ENCODE results near the gene DCAF6.

The DCAF6 gene

DNA sequence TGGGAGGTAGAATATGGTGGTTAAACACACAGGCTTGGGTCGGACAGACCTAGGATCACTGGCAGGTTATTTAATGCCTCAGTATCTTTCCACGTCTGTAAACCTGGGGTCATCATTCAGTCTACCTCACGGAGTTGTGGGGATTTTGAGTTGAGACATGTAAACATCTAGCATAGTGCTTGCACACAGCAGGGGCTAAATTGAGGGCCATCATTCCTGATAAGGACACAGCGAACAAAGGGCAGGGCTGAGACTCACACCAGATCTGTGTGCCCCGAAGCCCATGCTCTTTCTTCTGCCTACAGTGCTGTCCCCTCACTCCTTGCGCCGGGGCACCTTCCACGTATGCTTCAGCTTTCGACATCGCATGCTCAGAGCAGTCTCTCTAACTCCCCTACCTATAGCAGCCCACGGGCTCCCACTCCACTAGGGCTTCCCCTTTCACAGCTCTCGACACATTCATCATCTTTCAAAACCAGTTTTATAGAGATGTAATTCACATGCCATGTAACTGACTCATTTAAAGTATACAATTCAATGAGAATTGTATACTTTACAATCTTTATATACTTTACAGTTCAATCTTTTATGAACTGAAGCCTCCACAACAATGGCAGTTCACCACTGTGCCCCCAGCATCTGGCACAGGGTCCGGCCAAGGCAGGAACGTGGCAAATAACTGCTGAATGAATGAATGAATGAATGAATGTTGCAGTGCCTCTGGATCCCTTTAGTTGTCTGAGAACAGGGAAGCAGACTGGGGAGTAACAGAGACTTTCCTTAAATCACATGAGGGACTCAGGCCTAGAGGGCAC, 152.2 kb downstream of the DCAF6 start:
- no peak for DNase-seq

DNA sequence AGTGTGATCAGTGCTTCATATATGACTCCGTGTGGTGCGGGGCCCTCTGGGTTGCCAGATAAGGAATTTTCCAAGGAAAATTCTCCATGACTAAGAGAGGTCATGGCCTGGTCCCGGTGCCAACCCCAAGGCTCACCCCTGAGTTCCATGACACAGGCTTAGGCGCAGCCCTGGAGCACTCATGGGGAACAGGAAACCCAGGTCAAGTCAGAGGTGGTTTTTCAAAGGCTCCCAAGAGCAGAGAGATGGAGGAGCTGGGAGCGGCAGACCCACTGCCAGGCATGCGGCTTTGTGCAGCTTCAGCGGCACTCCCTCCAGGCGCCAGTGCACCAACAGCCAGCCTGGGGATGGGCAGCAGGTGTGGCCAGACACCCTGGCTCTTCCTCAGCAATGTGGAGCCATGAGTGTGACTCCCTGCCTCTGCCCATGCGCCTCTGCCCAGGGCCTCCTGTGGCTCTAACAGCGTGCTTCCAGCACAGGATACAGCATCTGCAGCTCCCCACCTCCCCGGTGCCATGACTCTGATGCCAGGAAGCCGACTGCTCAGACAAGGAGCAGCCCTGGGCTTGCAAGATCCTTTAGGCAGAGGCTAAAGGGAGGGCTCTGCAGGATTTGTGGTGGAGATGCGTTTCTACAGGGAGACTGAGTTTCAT, 153.0 kb downstream of the DCAF6 start:
- DNase-seq, result no peak

DNA sequence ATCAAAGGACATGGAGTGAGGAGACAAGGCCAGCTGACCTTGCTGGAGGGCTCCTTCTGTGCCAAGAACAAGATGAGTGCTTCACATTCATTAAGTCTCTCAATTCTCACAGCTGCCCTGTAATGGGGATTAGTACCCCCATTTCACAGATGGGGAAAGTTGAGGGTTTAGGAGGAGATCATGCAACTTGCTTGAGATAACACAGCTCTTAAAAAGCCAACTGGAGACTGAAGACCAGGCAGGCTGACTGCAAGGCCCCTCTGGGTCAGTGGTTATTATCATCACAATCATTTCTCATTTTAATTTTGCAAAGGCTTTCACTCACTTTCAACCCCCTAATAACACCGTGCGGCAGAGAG, 153.5 kb downstream of the DCAF6 start:
- no peak for DNase-seq

DNA sequence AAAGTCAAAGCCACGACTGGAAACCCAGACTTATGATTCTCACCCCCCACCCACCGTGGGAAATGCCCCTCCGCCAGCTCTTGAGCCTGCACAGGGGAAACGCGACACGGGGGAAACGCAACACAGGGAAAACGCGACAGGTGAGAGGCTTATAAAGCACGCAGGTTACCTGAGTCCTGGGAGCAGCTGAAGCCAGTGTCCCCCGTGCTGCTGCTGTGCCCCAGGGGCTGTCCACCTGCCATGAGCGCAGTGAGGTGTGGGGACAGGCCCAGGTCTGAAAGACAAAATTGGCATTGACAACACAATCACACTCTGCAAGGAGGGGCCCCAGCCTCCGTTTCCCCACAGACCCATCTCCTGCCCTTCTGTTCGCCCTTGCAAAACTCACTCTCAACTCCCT, 153.9 kb downstream of the DCAF6 start:
- DNase-seq, result no peak

DNA sequence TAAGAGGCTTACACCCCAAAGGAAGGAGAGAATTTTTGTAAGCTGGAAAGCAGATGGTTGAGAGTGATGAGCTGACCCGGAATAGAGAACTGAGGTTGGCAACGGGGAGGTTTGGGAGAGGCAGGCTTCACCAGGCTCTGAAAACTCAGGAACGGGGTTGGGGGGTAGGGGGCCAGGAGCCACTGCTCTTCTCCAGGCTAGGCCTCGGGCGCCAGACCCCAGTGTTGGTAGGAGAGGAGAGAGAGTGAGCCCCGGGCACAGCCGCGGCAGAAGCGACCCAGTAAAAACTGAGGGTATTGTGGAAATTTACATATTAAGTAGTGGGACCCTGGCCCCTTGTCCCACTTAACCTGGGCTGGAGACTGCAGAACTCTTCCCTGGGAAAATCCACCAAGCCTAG, 154.6 kb downstream of the DCAF6 start:
- DNase-seq, result no peak

DNA sequence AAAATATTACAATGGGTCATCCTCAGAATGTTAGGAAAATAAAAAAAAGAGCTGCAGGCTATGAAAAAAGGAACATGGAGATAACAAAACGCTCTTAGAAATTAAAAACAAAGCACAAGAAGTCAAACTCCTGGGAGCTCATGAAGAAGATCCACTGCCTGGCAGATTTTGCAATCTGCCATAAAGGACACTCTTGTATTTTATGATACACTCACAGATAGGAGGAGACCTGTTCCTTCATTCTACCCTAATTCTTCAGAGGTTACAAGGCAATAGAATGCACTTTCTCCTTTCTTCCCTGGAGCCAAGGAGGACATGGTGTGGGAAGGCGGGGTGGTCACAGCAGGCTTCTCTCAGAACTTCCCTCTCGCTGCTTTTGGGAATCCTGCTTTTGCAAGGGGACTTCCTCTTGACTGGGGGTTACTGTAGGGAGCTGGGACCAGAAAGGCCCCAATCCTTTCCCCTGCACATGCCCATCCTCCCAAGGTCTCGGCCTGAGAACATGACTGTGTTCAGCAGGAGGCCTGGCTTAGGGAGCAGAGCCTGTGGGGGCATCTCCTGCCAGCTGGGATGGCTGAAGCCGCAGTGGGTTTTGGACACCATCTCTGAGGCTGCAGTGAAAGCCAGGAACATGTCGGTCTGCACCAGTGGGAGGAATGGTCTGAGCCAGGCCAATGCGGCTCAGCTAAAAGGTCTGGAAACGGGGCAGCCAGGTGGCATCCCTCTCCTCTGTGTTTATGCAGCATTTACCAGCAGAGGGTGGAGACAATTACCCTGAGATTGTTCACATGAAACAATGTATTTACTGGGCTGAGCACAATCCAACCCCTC, 155.5 kb downstream of the DCAF6 start:
- no peak for DNase-seq

DNA sequence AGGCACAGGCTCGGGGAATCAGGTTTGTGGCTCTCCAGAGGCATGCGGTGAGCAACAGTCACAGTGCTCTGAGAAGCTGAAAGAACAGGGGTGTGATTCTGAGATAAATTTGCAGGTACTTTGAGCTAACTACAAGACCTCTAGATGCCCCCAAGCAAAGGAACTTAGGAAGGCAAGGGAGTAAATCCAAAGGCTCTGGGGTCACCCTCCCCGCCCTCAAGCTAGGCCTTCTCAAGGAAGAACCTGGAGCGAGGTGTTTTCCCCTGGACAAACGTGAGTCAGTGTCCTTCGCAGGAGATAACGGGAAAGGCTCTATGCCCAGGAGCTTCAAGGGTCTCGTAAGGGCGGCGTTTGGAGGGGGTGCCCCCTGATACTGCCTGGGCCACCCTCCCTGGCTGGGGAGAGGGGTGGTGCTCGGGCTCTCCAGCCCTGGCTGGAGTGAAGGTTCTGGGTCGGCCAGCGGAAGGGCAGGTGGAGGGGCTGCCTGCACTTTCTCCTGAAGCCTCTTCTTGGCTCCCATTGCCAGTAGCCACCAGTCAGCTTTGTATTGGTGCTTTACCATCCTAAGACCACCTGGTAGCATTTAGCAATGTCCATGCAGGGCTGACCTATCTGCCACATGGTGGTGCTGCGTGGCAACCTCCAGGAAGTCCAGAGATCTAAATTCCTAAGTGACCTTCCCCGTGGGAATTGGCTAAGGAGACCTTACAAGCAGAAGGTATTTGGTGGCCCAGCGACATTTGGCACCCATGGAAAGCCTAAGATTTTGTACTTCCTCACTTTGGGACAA, 156.3 kb downstream of the DCAF6 start:
- DNase-seq, result no peak

DNA sequence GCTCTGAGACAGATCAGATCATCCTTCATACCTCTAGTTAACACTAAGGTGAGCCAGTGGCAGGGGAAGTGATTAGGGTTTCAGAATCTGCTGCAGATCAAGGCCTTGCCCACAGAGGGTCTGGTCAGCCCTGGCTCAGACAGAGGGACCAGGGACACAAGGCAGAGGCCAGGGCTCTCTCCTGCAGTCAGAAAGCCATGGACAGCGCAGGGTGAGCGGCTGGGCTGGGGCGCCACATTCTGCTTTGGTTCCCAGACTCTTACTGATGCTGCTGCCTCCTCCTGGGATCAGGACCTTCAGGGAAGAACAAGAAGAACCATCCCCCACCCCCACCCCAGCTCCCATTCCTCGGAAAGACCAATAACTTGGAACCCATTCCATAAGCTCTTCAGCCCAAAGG, 157.1 kb downstream of the DCAF6 start:
- no peak for DNase-seq

DNA sequence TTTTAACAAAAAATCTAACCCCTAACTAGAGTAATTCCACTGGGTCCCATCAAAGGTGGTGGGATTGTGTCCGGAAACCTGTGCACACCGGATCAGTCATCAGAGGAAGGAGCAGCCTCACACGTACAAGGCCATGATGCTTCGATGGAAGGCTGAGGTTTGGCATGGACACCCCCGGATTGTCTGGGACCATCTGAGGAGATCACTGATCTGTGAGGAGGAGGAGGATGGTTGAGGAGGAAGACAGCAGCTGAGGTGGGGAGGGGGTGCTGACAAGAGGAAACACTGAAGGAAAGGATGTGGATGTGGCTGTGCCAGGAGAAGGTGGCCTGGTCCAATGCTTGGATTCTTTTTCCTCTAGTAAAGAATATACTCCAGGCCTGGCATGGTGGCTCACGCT, 159.0 kb downstream of the DCAF6 start:
- DNase-seq, result no peak

DNA sequence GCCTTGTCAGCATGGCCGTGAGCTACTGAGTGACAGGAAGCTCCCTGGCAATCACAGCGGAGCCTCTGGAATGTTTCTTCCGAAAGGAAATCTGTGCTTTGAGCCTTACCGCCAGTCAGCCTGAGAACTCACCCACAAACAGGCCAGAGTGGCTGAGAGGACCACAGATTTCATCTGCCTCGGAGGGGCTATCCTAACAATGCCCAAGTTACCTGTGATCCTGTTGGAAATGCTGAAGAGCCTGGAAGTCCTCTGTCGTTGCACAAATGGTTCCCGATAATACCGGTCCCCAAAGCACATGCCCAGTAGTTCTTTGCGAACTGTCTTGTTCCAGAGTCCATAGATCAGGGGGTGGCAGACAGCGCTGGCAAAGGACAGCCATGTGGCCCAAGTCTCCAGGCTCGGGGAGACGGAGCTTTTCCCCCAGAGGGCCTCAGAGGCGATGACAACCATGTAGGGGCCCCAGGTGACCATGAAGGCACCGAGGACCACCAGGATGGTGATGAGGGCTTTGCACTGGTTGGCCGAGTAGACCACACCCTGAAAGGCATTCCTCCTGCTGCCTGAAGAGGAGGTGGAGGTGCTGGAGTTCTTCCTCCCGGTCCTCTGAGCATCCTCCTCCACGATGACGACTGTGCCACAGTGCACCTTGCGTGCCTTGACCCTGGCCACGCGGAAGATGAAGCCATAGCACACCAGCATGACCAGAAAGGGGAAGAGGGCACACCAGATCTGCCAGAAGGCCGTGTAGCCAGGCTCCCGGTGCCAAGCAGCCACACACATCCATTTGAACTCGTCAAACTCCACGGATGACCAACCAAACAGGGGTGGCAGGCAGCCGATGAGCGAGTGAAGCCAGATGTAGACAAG, 160.0 kb downstream of the DCAF6 start:
- no peak for DNase-seq

DNA sequence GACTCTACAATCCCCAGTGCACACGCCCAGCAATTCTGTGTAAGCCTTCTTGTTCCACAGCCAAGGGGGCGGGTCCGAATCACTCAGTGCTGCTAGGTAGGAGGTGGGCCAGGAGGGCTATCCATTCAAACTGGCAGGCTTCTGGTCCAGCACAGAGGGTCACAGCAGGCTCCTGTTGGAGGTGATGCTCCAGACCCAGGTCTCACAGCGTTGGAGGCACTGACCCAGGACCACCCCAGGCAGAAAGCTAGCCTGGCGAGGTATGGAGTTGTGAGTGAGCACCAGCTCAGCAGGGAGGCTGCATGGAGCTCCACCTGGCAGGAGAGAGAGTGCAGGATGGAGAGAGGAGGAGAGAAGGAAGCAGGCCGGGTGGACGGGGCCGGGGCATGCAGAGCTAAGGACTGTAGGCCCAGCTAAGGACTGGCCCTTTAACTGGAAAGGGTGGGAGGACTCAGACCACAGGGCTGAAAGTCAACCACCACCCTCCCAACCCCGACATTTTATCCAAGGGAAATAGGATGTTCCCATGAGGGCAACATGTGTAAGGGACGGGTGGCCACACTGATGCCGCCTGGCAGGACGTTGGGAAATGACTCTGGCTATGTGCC, 161.5 kb downstream of the DCAF6 start:
- no peak for DNase-seq

DNA sequence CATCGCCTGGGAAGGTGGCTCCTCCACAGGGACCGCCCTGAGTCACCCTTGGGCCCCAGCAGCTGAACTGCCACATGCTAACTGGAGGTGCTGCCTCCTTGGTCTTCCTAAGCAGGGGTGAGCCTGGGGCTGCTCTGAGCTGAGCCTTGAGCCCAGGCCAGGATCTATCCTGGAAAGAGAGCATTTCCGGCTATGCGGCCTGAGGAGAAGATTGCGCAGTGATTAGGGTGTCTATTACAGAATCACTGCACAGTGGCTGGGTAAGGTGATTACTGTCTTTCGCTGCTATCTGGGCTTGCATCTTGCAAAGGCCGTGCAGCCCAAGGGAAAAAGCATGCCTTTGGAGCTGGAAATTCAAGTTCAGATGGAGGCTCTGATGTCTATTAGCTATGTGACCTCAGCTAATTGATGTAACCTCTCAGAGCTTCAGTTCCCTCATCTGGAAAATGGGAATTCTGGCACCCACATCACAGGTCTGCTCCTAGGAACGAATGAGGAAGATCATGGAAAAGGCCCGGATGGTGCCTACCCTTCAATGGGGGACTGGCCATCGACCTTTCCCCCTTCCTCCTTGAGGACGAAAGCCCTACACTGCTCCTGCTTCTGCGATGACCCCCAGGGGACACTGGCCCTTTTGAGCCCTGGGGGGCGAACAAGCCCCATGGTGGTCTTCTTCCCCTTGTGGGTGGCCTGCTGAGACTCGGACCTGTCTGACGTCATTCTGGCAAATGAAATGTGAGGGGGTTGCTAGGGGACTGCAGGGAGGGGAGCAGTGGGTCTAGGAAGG, 162.2 kb downstream of the DCAF6 start:
- DNase-seq, result no peak

DNA sequence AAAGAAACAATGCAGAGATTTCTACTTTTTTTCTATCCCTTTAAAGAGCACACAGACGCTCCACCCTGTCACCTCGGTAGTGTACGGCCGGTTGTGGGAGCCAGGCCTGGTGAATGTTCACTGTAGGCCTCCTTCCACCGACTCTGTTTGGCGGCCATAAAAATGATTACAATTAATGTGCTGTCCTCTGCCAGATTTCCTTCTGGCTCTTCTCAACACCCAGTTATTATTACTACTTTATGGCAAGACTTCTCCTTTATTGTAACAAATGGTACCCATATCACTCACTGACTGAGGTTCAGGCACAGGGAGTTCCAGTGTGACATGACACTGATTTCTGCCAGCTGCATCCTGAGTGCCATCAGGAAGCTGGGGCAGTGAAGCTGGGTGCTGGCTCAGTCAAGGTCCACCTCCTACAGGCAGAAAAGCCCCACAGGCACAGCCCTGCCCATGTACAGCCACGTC, 162.9 kb downstream of the DCAF6 start:
- no peak for DNase-seq

DNA sequence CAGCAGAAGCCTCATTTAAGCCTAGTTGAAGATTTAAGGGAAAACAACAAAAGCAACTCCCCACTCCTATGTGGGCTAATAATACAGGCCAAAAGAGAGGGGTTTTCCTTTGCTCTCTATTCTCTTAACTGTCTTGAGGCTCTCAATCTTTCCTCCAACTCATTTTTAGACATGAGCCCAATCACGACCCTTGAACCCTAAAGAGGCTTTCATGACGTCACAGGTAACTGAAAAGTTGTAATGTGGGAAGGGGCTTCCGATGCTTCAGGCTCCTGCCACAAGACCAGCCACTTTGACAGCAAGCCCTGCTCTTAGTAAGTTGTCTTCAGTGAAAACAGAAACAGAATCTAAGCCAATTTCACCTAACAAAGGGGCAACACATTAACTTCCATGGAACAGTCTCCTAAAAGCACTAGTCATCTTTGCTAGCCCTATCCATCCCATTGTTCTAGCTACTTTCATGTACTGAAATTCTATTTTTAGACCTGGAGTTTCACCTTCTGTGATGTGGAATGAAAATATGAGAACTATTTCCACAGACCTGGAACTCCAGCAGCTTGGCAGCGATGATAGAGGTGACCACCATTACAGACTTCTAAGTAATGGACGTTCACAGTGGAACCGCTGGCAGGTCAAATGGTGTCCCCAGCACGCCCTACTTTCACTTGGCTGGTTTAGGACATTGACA, 164.0 kb downstream of the DCAF6 start:
- no peak for DNase-seq

DNA sequence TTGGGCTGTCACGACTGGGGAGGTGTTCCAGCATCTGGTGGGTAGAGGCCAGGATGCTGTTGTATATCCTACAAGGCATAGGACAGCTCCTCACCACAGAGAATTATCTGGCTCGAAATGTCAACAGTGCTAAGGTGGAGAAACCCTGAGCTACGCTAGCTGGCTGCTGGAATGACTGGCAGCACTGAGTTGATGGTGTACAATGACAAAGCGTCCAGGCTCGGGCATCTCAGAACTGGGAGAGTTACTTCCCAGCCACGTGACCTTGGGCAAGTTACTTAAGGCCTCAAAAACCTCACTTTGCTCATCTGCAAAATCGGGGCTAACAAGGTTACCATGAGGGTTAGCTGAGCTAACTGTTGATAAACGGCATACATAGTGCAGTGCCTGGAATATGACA, 164.9 kb downstream of the DCAF6 start:
- DNase-seq, result no peak

DNA sequence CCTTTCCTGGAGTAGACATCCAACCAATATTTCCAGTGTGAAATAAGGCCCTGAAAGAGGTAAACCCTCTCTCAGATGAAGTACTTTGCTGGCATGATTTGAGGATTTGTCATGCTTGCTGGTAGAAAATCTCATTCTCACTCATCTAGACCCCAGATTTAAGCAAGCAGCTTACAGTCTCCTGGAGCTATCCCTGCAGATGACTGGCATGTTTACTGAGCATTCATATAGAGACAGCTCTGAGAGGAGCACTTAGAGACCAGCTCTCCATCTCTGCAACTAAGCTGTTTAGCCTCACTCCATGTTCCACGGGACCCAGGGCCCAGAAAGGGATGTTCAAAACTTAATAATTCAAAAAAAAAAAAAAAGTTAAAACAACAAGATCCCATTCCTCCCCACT, 166.0 kb downstream of the DCAF6 start:
- DNase-seq, result no peak

DNA sequence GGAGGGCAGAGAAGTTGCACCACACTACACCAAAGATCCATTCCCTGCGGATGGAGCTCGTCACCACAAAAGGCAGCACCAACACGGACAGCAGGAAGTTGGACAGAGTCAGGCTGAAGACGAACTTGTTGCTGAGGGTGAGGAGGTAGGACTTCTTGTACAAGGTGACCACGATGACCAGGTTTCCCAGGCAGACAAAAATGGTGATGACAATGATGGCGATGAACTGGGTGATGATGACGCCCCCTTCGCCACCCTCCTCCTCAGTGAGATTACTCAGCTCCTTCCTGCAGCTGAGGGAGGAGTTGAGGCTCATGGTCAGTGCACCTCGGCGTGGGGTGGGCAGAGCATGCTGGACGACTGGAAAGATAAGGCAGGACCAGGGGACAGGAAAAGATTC, 168.1 kb downstream of the DCAF6 start:
- DNase-seq, result no peak

DNA sequence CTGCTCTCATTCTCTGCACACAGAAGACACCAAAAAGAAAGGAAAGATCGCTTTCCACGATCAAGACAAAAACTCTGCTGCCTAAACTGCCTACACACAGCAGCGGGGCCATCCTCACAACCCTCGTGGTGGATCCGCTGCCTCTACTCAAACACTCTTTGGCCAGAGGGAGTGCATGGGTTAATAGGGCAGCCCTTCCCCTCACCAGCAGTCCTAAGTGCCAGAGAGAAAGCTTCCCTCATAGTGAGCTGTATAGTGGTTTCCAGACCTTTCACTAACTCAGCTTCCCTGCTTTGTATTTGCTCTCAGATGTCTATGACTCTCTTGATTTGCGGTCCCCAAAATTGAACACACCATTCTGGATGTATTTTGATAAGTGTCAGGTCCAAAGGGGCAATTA, 169.4 kb downstream of the DCAF6 start:
- no peak for DNase-seq

DNA sequence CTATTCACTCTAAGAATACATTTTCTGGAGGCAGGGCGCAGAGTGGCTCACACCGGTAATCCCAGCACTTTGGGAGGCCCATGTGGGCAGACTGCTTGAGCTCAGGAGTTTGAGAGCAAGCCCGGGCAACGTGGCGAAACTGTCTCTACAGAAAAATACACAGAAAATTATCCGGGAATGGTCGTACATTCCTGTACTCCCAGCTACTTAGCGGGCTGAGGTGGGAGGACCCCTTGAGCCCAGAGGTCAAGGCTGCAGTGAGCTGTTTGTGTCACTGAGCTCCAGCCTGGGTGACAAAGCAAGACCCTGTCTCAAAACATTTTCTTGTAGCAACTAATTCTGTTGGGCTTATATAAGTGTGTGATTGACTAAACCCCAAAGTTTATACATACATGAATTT, 169.8 kb downstream of the DCAF6 start:
- no peak for DNase-seq
